Activated effector memory CD4-positive, alpha-beta T cell treated with Interleukin-2 at 50 U/mL for 16 hours (primary cell): ENCODE data around the gene ETV3.
"Not testable (repeated sequence)": the region's sequence is repeated elsewhere in the genome, so short reads cannot be mapped to it uniquely, and the experiment has no call there.

Experiments
- DNase-seq: peaks from one replicate; pipeline ENCODE4 v3.0.0-alpha.2; 2020

ETV3 gene

GRCh38 chr1:157110003-157110402, 28.2 kb downstream of the ETV3 start:
- no peak for DNase-seq

GRCh38 chr1:157108448-157108847, 29.7 kb downstream of the ETV3 start:
- DNase-seq, result no peak

- no peak for DNase-seq
Observed at GRCh38 chr1:157107702-157108101, 30.5 kb downstream of the ETV3 start.

- no peak for DNase-seq
Observed at GRCh38 chr1:157106813-157107189, 31.4 kb downstream of the ETV3 start.

- no peak for DNase-seq
Observed at GRCh38 chr1:157105988-157106812, 32.0 kb downstream of the ETV3 start.

- no peak for DNase-seq
Observed at GRCh38 chr1:157105298-157105987, 32.8 kb downstream of the ETV3 start.

GRCh38 chr1:157104598-157105293, 33.4 kb downstream of the ETV3 start:
- no peak for DNase-seq

- no peak for DNase-seq
Observed at GRCh38 chr1:157103268-157103667, 34.9 kb downstream of the ETV3 start.

GRCh38 chr1:157101149-157101548, 37.0 kb downstream of the ETV3 start:
- no peak for DNase-seq

GRCh38 chr1:157099633-157100009, 38.6 kb downstream of the ETV3 start, which contains the start of gene ETV3L:
Gene ETV3L (minus strand): TSS chr1:157099808. CDS start chr1:157099523, 285 bp downstream.
- no peak for DNase-seq

- DNase-seq, result not testable (repeated sequence)
Observed at GRCh38 chr1:157098987-157099632, 39.1 kb downstream of the ETV3 start.

GRCh38 chr1:157098519-157098918, 39.7 kb downstream of the ETV3 start:
- DNase-seq, result no peak

GRCh38 chr1:157097692-157098091, 40.5 kb downstream of the ETV3 start:
- no peak for DNase-seq

GRCh38 chr1:157096881-157097280, 41.3 kb downstream of the ETV3 start:
- no peak for DNase-seq

GRCh38 chr1:157095551-157095950, 42.6 kb downstream of the ETV3 start:
- DNase-seq, result no peak

GRCh38 chr1:157095091-157095490, 43.1 kb downstream of the ETV3 start:
- no peak for DNase-seq

GRCh38 chr1:157092831-157093230, 45.4 kb downstream of the ETV3 start:
- DNase-seq, result no peak

- no peak for DNase-seq
Observed at GRCh38 chr1:157091668-157092273, 46.4 kb downstream of the ETV3 start.

- DNase-seq, result no peak
Observed at GRCh38 chr1:157091186-157091585, 47.0 kb downstream of the ETV3 start.

- no peak for DNase-seq
Observed at GRCh38 chr1:157090771-157091170, 47.4 kb downstream of the ETV3 start.

GRCh38 chr1:157090196-157090647, 48.0 kb downstream of the ETV3 start:
- DNase-seq, result peak; percentile 68

- no peak for DNase-seq
Observed at GRCh38 chr1:157089789-157090188, 48.4 kb downstream of the ETV3 start.

- no peak for DNase-seq
Observed at GRCh38 chr1:157088607-157089006, 49.6 kb downstream of the ETV3 start.
